ENCODE results near the gene FASTKD3.

Gene FASTKD3

DNA sequence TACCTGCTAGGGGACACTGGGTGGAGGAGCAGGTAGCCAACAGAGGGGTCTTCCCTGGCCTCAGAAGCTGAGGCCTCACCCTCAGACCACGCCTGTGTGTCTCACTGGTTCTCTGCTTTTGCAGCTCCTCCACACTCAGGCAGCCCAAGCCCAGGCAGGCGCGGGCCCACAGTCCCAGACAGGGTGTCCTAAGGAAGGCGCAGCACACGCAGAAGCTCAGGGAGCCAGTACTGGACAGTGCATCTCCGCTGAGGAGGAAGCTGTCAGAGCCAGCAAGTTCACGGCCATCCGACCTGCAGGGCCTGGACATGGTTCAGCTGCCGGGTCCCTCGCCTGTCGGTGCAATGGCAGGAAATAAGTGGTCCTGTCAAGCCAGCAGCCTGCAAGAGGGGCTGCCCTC is 43.2 kb downstream of the FASTKD3 start:
- no peak for DNase-seq (ENCODE audit: extremely low spot score)
- ChIA-PET CTCF (interaction anchor here (0.7 kb wide), 1 partner anchor 992 kb away, joined by 3 read pairs; no protein-coding TSS in a partner anchor), POLR2A (interaction anchor here (1.0 kb wide), 1 partner anchor 8 kb away, joined by 3 read pairs; no protein-coding TSS in a partner anchor)

DNA sequence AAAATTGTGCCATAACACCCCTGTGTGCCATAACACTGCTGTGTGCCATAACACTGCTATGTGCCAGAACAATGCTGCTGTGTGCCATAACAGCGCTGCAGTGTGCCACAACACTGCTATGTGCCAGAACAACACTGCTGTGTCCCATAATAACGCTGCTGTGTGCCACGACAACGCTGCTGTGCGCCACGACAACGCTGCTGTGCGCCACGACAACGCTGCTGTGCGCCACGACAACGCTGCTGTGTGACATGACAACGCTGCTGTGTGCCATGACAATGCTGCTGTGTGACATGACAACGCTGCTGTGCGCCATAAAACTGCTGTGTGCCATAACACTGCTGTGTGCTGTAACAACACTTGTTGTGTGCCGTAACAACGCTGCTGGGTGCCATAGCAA is 43.8 kb downstream of the FASTKD3 start:
- ChIA-PET POLR2A (interaction anchor here (1.0 kb wide), 1 partner anchor 9 kb away, joined by 3 read pairs; no protein-coding TSS in a partner anchor), CTCF (no interaction called here)
- no peak for DNase-seq (ENCODE audit: extremely low spot score)
- no peak for TF ChIP-seq NFRKB (IDR thresholded peaks at IDR 0.05)
- no peak for TF ChIP-seq HDGF (IDR thresholded peaks at IDR 0.05; ENCODE audit: borderline replicate concordance)
- no peak for TF ChIP-seq FOXA1 (IDR thresholded peaks at IDR 0.05)
- TF ChIP-seq, protein P1, sequence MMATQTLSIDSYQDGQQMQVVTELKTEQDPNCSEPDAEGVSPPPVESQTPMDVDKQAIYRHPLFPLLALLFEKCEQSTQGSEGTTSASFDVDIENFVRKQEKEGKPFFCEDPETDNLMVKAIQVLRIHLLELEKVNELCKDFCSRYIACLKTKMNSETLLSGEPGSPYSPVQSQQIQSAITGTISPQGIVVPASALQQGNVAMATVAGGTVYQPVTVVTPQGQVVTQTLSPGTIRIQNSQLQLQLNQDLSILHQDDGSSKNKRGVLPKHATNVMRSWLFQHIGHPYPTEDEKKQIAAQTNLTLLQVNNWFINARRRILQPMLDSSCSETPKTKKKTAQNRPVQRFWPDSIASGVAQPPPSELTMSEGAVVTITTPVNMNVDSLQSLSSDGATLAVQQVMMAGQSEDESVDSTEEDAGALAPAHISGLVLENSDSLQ (IDR thresholded peaks at IDR 0.05): no peak
- no peak for TF ChIP-seq CTBP1 (IDR thresholded peaks at IDR 0.05; ENCODE audit: borderline replicate concordance)
- no peak for TF ChIP-seq LEF1 (IDR thresholded peaks at IDR 0.05; ENCODE audit: borderline replicate concordance)
- no peak for TF ChIP-seq ELF4 (IDR thresholded peaks at IDR 0.05)
- TF ChIP-seq FOXK2 (IDR thresholded peaks at IDR 0.05): no peak
- TF ChIP-seq BHLHE40 (IDR thresholded peaks at IDR 0.05; ENCODE audit: borderline replicate concordance): no peak
- TF ChIP-seq ZNF384 (IDR thresholded peaks at IDR 0.05): no peak

More for the DNA sequence above, 43.2 kb downstream of the FASTKD3 start:
- TF ChIP-seq NFRKB (IDR thresholded peaks at IDR 0.05) (no peak), FOXA1 (IDR thresholded peaks at IDR 0.05) (no peak), FOXK2 (IDR thresholded peaks at IDR 0.05) (no peak), BHLHE40 (IDR thresholded peaks at IDR 0.05; ENCODE audit: borderline replicate concordance) (no peak), ELF4 (IDR thresholded peaks at IDR 0.05) (no peak), CTBP1 (IDR thresholded peaks at IDR 0.05; ENCODE audit: borderline replicate concordance) (no peak), ZNF384 (IDR thresholded peaks at IDR 0.05) (no peak), ARNT (IDR thresholded peaks at IDR 0.05) (no peak), TARDBP (IDR thresholded peaks at IDR 0.05) (no peak), SP1 (IDR thresholded peaks at IDR 0.05) (no peak), FOXM1 (IDR thresholded peaks at IDR 0.05; ENCODE audit: borderline replicate concordance) (no peak), SUZ12 (IDR thresholded peaks at IDR 0.05) (no peak), L3MBTL2 (conservative IDR thresholded peaks at IDR 0.05) (no peak), LEF1 (IDR thresholded peaks at IDR 0.05; ENCODE audit: borderline replicate concordance) (no peak), HDGF (IDR thresholded peaks at IDR 0.05; ENCODE audit: borderline replicate concordance) (no peak)
- TF ChIP-seq, protein P1 (IDR thresholded peaks at IDR 0.05): no peak

DNA sequence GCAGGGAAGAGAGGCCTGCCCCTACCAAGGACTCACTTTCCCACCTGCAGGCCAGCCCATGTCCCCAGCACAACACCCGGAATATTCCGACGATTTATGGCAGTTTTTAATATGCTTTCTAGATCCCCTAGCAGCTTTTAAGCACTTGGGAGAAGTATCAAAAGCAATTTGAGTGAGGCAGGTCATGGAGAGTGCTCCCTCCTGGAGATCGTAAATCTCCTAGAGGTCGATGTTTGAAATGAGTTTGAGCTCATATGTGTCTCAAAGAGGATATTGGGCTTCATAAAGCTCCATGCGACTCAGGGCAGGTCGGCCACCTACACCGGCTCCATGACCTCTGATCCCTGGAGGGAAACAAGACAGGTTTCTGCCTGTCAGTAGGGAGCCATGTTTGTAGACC is 45.2 kb downstream of the FASTKD3 start:
- DNase-seq (ENCODE audit: extremely low spot score): no peak
- ChIA-PET POLR2A (no interaction called here), CTCF (interaction anchor here (0.6 to 0.8 kb wide), 2 partner anchors 33 to 49 kb away, joined by 3 to 10 read pairs; no protein-coding TSS in a partner anchor)
- TF ChIP-seq SP1 (IDR thresholded peaks at IDR 0.05): no peak
- no peak for TF ChIP-seq L3MBTL2 (conservative IDR thresholded peaks at IDR 0.05)
- TF ChIP-seq, protein P1 (IDR thresholded peaks at IDR 0.05): peak; percentile 51
- no peak for TF ChIP-seq FOXM1 (IDR thresholded peaks at IDR 0.05; ENCODE audit: borderline replicate concordance)
- no peak for TF ChIP-seq FOXA1 (IDR thresholded peaks at IDR 0.05)

DNA sequence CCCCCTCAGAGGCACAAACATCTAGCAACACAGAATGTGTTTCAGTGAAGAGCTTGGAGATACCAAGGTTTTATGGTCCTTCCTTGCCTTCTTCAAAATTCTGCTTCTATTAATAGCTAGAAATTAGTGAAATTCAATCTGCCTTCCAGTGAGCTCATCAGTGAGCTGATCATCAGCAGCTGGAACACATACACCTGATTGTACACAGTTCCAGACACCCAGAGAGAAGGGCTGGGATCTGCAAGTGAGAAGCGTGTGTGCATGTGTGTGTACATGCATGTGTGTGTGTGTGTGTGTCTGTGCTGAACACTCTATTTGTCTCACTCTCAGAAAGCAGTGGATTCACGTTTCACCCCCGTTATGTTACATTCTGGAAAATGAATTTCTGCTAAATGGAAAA is 46.4 kb downstream of the FASTKD3 start:
- ChIA-PET POLR2A (no interaction called here), CTCF (no interaction called here)
- no peak for DNase-seq (ENCODE audit: extremely low spot score)
- no peak for TF ChIP-seq ELF4 (IDR thresholded peaks at IDR 0.05)
- no peak for TF ChIP-seq ZNF384 (IDR thresholded peaks at IDR 0.05)

DNA sequence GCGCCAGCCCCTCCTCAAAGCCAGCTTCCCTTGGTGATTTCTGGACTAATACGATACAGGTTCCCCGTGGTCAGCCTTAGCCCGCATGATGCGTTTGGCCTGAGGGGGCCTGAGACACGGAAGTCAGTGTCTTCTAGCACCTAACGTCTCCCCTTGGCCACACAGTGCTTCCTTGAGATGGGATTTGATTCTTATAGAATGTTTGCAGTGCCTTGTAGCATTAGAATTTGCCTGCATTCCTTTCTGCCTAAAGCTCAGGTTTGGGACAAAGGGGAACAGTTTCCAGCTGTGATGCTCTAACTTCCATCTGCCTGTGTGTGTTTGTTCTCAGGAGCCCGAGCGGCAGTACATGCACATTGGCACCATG is 52.3 kb downstream of the FASTKD3 start:
- ChIA-PET CTCF (interaction anchor here (0.6 to 1.8 kb wide), 5 partner anchors 12 to 184 kb away, joined by 3 to 9 read pairs (median 3); no protein-coding TSS in a partner anchor), POLR2A (no interaction called here)
- TF ChIP-seq LEF1 (IDR thresholded peaks at IDR 0.05; ENCODE audit: borderline replicate concordance): no peak
- no peak for TF ChIP-seq SUZ12 (IDR thresholded peaks at IDR 0.05)
- no peak for TF ChIP-seq TARDBP (IDR thresholded peaks at IDR 0.05)
- TF ChIP-seq L3MBTL2 (conservative IDR thresholded peaks at IDR 0.05): no peak
- TF ChIP-seq ZNF384 (IDR thresholded peaks at IDR 0.05): no peak
- TF ChIP-seq ELF4 (IDR thresholded peaks at IDR 0.05): no peak
- no peak for TF ChIP-seq BHLHE40 (IDR thresholded peaks at IDR 0.05; ENCODE audit: borderline replicate concordance)
- no peak for TF ChIP-seq FOXK2 (IDR thresholded peaks at IDR 0.05)
- TF ChIP-seq FOXA1 (IDR thresholded peaks at IDR 0.05): no peak
- no peak for TF ChIP-seq ARNT (IDR thresholded peaks at IDR 0.05)
- no peak for TF ChIP-seq NFRKB (IDR thresholded peaks at IDR 0.05)
- no peak for DNase-seq (ENCODE audit: extremely low spot score)

DNA sequence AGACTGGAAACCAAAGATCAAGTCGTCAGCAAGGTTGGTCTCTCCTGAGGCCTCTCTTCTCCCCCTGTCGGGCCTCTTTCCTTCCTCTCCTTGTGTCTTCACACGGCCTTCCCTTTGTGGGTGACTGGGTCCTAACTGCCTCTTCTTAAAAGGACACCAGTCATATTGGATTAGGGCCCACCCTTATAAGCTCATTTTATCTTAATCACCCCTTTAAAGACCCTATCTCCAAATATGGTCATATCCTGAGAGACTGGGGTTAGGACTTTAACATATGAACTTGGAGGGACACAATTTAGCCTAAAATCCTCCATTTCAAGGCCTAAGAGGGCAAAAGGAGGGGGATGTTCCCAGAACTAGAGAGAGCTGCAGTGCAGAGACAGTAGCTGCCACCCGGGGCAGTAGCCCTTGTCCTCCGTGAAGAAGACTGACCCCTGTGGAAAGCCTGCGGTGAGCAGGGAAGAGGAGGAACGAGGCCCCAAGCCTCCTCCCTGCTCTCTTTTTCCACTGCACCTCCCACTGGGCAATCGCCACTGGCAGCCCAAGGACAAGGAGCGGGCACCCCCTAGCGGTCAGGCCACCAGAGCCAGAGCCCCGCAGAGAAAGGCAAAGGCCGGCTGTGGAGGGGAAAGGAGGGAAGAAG is 52.8 kb downstream of the FASTKD3 start:
- TF ChIP-seq SUZ12 (IDR thresholded peaks at IDR 0.05) (no peak), ELF4 (IDR thresholded peaks at IDR 0.05) (no peak)
- POLR2A ChIA-PET: no interaction called here
- CTCF ChIA-PET: interaction anchor here (0.6 to 1.8 kb wide), 6 partner anchors 12 to 1327 kb away, joined by 3 to 9 read pairs (median 4); no protein-coding TSS in a partner anchor
- peak; percentile 83 for DNase-seq (ENCODE audit: extremely low spot score)

DNA sequence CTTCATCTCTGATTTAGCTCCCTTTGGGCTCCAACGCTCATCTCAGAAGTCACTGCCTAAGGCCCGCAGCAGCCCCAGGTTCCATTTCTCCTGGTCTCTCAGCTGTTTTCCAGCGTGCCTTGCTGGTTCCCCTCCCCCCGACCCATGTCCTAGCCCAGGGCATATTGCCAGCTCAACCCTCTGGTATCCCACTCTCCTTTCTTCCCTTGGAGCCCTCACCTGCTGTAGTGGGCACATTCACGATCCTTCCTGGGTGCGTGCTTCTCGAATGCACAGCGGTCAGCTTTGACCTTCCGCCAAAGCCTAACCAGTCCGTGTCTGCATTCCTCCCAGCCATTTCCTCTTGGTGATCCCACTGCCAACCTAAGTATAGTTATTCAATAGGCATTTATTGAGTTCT is 54.0 kb downstream of the FASTKD3 start:
- DNase-seq (ENCODE audit: extremely low spot score): no peak
- POLR2A ChIA-PET: no interaction called here
- TF ChIP-seq TARDBP (IDR thresholded peaks at IDR 0.05): no peak
- TF ChIP-seq NFRKB (IDR thresholded peaks at IDR 0.05): no peak
- TF ChIP-seq CTBP1 (IDR thresholded peaks at IDR 0.05; ENCODE audit: borderline replicate concordance): no peak
- no peak for TF ChIP-seq FOXK2 (IDR thresholded peaks at IDR 0.05)
- no peak for TF ChIP-seq HDGF (IDR thresholded peaks at IDR 0.05; ENCODE audit: borderline replicate concordance)
- no peak for TF ChIP-seq BHLHE40 (IDR thresholded peaks at IDR 0.05; ENCODE audit: borderline replicate concordance)
- no peak for TF ChIP-seq LEF1 (IDR thresholded peaks at IDR 0.05; ENCODE audit: borderline replicate concordance)
- TF ChIP-seq ZNF384 (IDR thresholded peaks at IDR 0.05): no peak
- CTCF ChIA-PET: no interaction called here
